Measurements from ENCODE around the gene KIF16B.
"Not testable (repeated sequence)": the region's sequence is repeated elsewhere in the genome, so short reads cannot be mapped to it uniquely, and the experiment has no call there.

KIF16B gene

DNA sequence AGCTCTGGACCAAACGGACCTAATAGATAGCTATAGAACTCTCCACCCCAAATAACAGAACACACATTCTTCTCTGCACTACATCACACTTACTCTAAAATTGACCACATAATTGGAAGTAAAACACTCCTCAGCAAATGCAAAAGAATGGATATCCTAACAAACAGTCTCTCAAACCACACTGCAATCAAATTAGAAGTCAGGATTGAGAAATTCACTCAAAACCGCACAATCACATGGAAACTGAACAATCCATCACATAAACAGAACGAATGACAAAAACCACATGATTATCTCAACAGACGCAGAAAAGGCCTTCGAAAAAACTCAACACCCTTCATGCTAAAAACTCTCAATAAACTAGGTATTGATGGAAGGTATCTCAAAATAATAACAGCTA, 50.6 kb downstream of the KIF16B start:
- DNase-seq (ENCODE audit: low spot score) = not testable (repeated sequence)

DNA sequence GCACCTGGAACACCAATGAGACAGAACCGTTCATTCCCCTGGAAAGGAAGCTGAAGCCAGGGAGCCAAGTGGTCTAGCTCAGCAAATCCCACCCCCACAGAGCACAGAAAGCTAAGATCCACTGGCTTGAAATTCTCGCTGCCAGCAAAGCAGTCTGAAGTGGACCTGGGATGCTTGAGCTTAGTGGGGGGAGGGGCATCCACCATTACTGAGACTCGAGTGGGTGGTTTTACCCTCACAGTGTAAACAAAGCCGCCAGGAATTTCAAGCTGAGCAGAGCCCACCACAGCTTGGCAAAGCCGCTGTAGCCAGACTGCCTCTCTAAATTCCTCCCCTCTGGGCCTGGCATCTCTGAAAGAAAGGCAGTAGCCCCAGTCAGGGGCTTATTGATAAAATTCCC, 53.1 kb downstream of the KIF16B start:
- DNase-seq (ENCODE audit: low spot score) = no peak

DNA sequence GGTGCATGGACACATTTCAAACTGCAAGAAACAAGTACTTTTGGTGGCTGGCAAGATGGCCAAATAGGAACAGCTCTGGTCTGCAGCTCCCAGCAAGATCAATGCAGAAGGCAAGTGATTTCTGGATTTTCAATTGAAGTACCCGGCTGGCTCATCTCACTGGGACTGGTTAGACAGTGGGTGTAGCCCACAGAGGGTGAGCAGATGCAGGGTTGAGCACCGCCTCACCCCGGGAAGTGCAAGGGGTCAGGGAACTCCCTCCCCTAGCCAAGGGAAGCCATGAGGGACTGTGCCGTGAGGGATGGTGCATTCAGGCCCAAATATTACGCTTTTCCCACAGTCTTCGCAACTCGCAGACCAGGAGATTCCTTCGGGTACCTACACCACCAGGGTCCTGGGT, 53.6 kb downstream of the KIF16B start:
- DNase-seq (ENCODE audit: low spot score) = not testable (repeated sequence)

DNA sequence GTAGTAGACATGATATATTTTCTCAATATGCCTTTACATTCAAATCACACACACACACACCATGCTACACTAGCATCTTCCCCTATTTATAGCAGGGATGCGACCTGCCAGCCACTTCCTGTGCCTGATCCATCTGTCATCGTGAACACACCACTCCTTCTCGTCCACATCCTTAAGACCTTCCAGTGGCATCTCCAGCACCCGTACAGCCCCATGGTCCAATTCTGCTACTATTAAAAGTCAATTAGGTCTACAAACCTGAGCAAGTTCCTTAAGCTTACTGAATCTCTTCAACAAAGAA, 54.5 kb downstream of the KIF16B start:
- no peak for DNase-seq (ENCODE audit: low spot score)

- DNase-seq (ENCODE audit: low spot score) = peak; percentile 50
Measured at GRCh38 chr20:16517946-16518783, 55.1 kb downstream of the KIF16B start.

GRCh38 chr20:16516794-16517193, 56.5 kb downstream of the KIF16B start:
- DNase-seq (ENCODE audit: low spot score) = no peak

DNA sequence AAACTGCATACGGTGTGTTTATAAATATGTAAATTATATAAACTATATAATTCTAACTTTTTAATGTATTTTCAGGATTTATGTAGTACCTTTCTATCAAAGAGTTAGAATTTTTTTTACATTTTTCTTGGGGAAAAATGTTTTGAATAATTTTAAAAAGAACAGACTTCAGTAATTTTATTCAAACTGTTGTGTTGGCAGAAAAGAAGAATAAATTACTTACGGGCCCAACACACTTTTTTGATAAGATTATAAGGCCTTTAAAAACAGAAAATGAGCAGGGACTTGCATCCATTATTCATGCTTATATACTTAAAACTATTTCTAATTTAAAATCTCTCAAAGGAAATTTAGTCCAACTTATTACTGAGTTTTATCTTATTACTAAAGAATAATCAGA, 58.2 kb downstream of the KIF16B start:
- DNase-seq (ENCODE audit: low spot score) = no peak

- no peak for DNase-seq (ENCODE audit: low spot score)
Measured at GRCh38 chr20:16514140-16514539, 59.1 kb downstream of the KIF16B start.

- DNase-seq (ENCODE audit: low spot score) = no peak
Measured at GRCh38 chr20:16505894-16506293, 67.4 kb downstream of the KIF16B start.

DNA sequence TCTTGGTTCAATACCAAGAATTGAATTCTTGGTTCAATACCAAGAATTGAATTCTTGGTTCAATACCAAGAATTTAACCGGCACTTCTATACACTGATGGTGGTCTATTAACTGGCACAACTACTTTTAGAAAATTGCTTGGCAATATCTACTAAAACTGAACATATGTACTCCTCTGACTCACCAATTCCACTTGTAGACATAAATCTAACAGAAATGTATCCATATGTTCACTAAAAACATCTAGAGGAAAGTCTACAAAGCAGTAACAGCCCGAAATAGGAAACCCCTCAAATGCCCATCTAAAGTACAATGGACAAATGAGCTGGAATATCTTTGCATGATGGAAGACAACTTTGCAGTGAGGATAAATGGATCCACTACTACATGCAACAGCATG, 71.9 kb downstream of the KIF16B start:
- DNase-seq (ENCODE audit: low spot score) = no peak

DNA sequence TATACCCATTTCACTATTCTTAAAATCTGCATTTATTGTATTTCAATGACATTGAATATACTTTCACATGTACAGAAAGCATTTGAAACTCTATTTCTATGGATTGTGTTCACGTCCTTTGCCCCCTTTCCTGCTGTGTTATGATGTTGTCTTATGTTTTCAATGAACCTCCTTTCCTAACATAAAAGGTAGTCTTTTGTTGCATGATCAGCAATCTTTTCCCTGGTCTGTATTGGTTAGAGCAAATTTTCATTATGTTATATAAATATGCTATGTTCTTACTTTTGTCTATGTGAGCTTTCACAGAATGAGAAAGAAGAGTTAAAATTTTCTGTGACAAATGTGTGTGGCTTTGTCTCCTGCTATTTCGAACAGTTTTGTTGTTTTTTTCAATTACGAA, 73.1 kb downstream of the KIF16B start:
- DNase-seq (ENCODE audit: low spot score) = no peak

GRCh38 chr20:16498526-16499253, 74.6 kb downstream of the KIF16B start:
- no peak for DNase-seq (ENCODE audit: low spot score)

DNA sequence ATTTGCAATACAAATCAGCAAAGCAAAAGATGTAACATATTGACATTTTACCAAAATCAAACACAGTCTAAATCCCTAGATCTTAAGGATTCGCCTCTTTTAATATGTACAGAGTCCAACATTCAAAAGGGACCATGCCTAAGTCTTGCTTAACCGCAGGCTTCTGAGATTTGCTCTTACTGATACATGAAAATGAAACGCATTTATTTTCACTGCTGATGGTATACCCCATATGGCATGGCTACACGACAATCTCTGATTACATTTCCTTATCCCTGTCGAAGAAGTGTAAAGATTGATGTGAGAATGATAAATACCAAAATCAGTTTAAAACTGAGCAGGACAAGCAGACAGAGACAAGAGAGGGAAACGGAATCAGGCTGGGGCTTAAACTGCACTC, 75.4 kb downstream of the KIF16B start:
- no peak for DNase-seq (ENCODE audit: low spot score)

GRCh38 chr20:16493486-16493885, 79.8 kb downstream of the KIF16B start:
- DNase-seq (ENCODE audit: low spot score) = no peak

DNA sequence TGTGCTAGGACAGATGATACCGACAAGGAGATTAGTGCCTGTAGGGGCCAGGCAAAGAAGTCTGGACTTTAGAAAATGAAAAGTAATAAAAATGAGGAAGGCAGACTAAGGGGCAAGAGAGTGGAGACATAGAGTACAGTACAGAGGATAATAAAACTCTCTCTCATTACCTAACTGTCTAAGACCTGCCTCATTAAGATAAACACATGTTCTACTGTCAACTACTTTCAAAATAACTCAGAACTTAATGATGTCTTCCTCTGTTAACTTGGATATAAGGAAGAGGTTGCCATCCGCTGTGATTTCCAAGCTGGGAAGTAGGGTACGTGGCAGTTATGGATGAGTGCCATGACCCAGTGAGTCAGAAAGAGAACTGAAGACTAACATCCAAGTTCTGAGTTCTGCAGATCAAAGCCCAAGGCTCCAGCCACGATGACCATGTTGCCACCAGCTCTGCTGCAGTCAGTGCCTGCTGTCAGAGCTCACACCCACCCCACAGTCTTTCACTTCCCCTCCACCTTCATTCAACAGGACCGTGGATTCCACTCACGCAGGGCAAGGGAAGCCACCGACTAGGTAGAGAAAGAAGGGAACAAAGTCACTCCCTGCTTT, 81.8 kb downstream of the KIF16B start:
- no peak for DNase-seq (ENCODE audit: low spot score)

GRCh38 chr20:16490696-16491095, 82.6 kb downstream of the KIF16B start:
- DNase-seq (ENCODE audit: low spot score) = no peak

DNA sequence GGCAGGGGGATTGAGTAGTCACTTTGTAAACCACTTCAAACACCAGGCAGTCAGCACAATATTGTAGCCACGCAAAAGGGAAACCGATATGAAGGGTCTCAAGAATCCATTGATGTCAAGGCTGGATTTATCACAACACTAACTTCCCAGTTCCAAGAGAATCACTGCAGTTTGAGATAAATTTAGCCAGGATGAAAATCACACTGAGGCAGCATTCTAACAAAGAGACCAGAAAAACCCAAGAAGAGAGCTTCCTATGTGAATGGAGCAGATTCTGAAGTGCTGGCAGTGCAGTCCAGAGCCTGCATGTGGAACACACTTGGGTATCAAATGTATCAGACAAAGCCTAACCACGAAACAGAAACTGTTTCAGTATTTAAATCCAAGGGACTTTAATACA, 84.6 kb downstream of the KIF16B start:
- DNase-seq (ENCODE audit: low spot score) = no peak

- no peak for DNase-seq (ENCODE audit: low spot score)
Measured at GRCh38 chr20:16488086-16488485, 85.2 kb downstream of the KIF16B start.

GRCh38 chr20:16486532-16486931, 86.7 kb downstream of the KIF16B start:
- no peak for DNase-seq (ENCODE audit: low spot score)

GRCh38 chr20:16485401-16485800, 87.8 kb downstream of the KIF16B start:
- no peak for DNase-seq (ENCODE audit: low spot score)

GRCh38 chr20:16483024-16483423, 90.2 kb downstream of the KIF16B start:
- no peak for DNase-seq (ENCODE audit: low spot score)

GRCh38 chr20:16481977-16482376, 91.3 kb downstream of the KIF16B start:
- DNase-seq (ENCODE audit: low spot score) = no peak

GRCh38 chr20:16479666-16480065, 93.6 kb downstream of the KIF16B start:
- DNase-seq (ENCODE audit: low spot score) = no peak
